ENCODE results near the gene RPS26. TPM values are rescaled to one million over a fixed set of nuclear protein-coding genes. Genes with fewer than 3 reads are reported as not detected.

Gene RPS26
- total and polyA plus RNA-seq, 2 of the 13 experiments (the other 11 are each of a cell fraction or from before 2014, with no cell fraction given): 150 to 421 TPM

- TF ChIP-seq ZGPAT (CRISPR knock-in tag; IDR thresholded peaks at IDR 0.05) (peak; percentile 59; the same call in 1 of the 2 replicates), ZEB1 (IDR thresholded peaks at IDR 0.05; ENCODE audit: insufficient replicate concordance, low read depth) (peak; percentile 70), ZNF7 (CRISPR knock-in tag; IDR thresholded peaks at IDR 0.05) (no peak), ZNF143 (CRISPR knock-in tag; IDR thresholded peaks at IDR 0.05) (peak; percentile 62; the same call in 1 of the 2 replicates), ZNF674 (CRISPR knock-in tag; IDR thresholded peaks at IDR 0.05; ENCODE audit: low read depth) (no peak), SMC3 (IDR thresholded peaks at IDR 0.05; ENCODE audit: low read length) (no peak), KLF12 (CRISPR knock-in tag; IDR thresholded peaks at IDR 0.05; ENCODE audit: borderline replicate concordance) (peak; percentile 71), UBTF (CRISPR knock-in tag; IDR thresholded peaks at IDR 0.05) (peak; percentile 85), ZNF513 (CRISPR knock-in tag; conservative IDR thresholded peaks at IDR 0.05) (no peak), FOXP1 (IDR thresholded peaks at IDR 0.05) (no peak; the same call in 1 of the 2 replicates), FOXP1 (CRISPR knock-in tag; IDR thresholded peaks at IDR 0.05) (peak; percentile 62), ZNF350 (CRISPR knock-in tag; IDR thresholded peaks at IDR 0.05; ENCODE audit: borderline replicate concordance, low read depth) (peak; percentile 57), ZNF704 (CRISPR knock-in tag; IDR thresholded peaks at IDR 0.05; ENCODE audit: borderline replicate concordance) (no peak; the same call in 1 of the 2 replicates), RERE (CRISPR knock-in tag; IDR thresholded peaks at IDR 0.05; ENCODE audit: low read depth) (no peak), ONECUT2 (CRISPR knock-in tag; IDR thresholded peaks at IDR 0.05) (peak; percentile 35; the same call in 1 of the 2 replicates), TAF1 (CRISPR knock-in tag; IDR thresholded peaks at IDR 0.05) (peak; percentile 84), ZFX (CRISPR knock-in tag; IDR thresholded peaks at IDR 0.05; ENCODE audit: low read depth) (no peak; the same call in 1 of the 2 replicates)
Observed at GRCh38 chr12:56079723-56080555, 38.2 kb downstream of the RPS26 start, which contains the start of gene ERBB3 (continued).
